HEK293 (cell line): ENCODE measurements around the gene MYCN.

Source experiments
- CTCF ChIA-PET: fragments of 350-600 bp; formaldehyde crosslinking; extraction: SDS; loops from one replicate; lab custom pipeline; 2021; ENCODE audit warnings: antibody characterized with exemption; lab: Yijun Ruan, JAX
- POLR2A ChIA-PET: fragments of 300-600 bp; formaldehyde crosslinking; extraction: SDS; loops from one replicate; lab custom pipeline; 2020; ENCODE audit warnings: antibody characterized with exemption, inconsistent platforms; lab: Yijun Ruan, JAX
- H3K27ac ChIP-seq: fragments of 200-500 bp; sonication (Bioruptor generic); 2 replicates; pipeline ENCODE4 v1.5.1; 2014; ENCODE audit warnings: low read depth, low read length, control low read depth, inconsistent platforms; ENCODE audit errors: extremely low read depth
- H3K36me3 ChIP-seq, 2 experiments: fragments of 200-500 bp in 1 of 2; sonication (Bioruptor generic) in 1 of 2; 1 replicate in 1 of 2; 2 replicates in 1 of 2; pipeline ENCODE4 v1.5.1; 2014 to 2017; ENCODE audit warnings: inconsistent platforms in 2 of 2, low read length in 2 of 2; ENCODE audit not compliant: control insufficient read depth in 2 of 2, insufficient read depth in 1 of 2
- H3K4me1 ChIP-seq: fragments of 200-500 bp; sonication (Bioruptor generic); 2 replicates; pipeline ENCODE4 v1.5.1; 2014; ENCODE audit warnings: mild to moderate bottlenecking, low read length, inconsistent platforms; ENCODE audit not compliant: control insufficient read depth, insufficient read depth
- H3K4me3 ChIP-seq: 2 replicates; pipeline ENCODE4 v1.5.1; 2011; ENCODE audit warnings: low read depth, mild to moderate bottlenecking, control low read depth, low read length, moderate library complexity
- H3K9me3 ChIP-seq: fragments of 200-500 bp; sonication (Bioruptor generic); 2 replicates; pipeline ENCODE4 v1.5.1; 2014; ENCODE audit warnings: low read depth, low read length, inconsistent platforms; ENCODE audit not compliant: control insufficient read depth, insufficient read depth
- EGR2 ChIP-seq: fragments of 450-650 bp; formaldehyde crosslinking; IDR thresholded peaks from 2 replicates; pipeline ENCODE4 v1.5.1; 2016; ENCODE audit warnings: low read depth, missing biosample characterization, missing genetic modification characterization
- GLIS1 ChIP-seq: fragments of 450-650 bp; formaldehyde crosslinking; IDR thresholded peaks from 2 replicates; pipeline ENCODE4 v1.5.1; 2016; ENCODE audit warnings: missing biosample characterization, missing genetic modification characterization
- KLF16 ChIP-seq: fragments of 450-650 bp; formaldehyde crosslinking; IDR thresholded peaks from 2 replicates; pipeline ENCODE4 v1.5.1; 2017; ENCODE audit warnings: missing biosample characterization, missing genetic modification characterization
- RBAK ChIP-seq: fragments of 450-650 bp; formaldehyde crosslinking; IDR thresholded peaks from 2 replicates; pipeline ENCODE4 v1.5.1; 2016; ENCODE audit warnings: missing biosample characterization, missing genetic modification characterization
- REST ChIP-seq: fragments of 450-650 bp; formaldehyde crosslinking; IDR thresholded peaks from 2 replicates; pipeline ENCODE4 v1.5.1; 2016; ENCODE audit warnings: missing biosample characterization, missing genetic modification characterization
- TRIM28 ChIP-seq: IDR thresholded peaks from 2 replicates; pipeline ENCODE4 v1.6.1; 2011; ENCODE audit warnings: low read length, control low read depth, borderline replicate concordance
- ZBTB17 ChIP-seq: fragments of 450-650 bp; formaldehyde crosslinking; IDR thresholded peaks from 2 replicates; pipeline ENCODE4 v1.5.1; 2016; ENCODE audit warnings: missing biosample characterization, missing genetic modification characterization
- ZBTB48 ChIP-seq: fragments of 450-650 bp; formaldehyde crosslinking; IDR thresholded peaks from 2 replicates; pipeline ENCODE4 v1.5.1; 2016; ENCODE audit warnings: missing biosample characterization, missing genetic modification characterization
- ZNF138 ChIP-seq: fragments of 450-650 bp; formaldehyde crosslinking; IDR thresholded peaks from 2 replicates; pipeline ENCODE4 v1.5.1; 2016; ENCODE audit warnings: missing biosample characterization, missing genetic modification characterization, borderline replicate concordance
- ZNF518A ChIP-seq: fragments of 450-650 bp; formaldehyde crosslinking; conservative IDR thresholded peaks from 2 replicates; pipeline ENCODE4 v1.5.1; 2016; ENCODE audit warnings: low read depth, missing biosample characterization, missing genetic modification characterization
- ZNF529 ChIP-seq: fragments of 450-650 bp; formaldehyde crosslinking; IDR thresholded peaks from 2 replicates; pipeline ENCODE4 v1.5.1; 2017; ENCODE audit warnings: missing genetic modification characterization, missing biosample characterization; ENCODE audit not compliant: insufficient replicate concordance
- ZNF596 ChIP-seq: fragments of 450-650 bp; IDR thresholded peaks from 2 replicates; pipeline ENCODE4 v1.5.0; 2018; ENCODE audit warnings: missing biosample characterization, mild to moderate bottlenecking, missing genetic modification characterization, moderate library complexity
- ZNF610 ChIP-seq: fragments of 450-650 bp; formaldehyde crosslinking; IDR thresholded peaks from 2 replicates; pipeline ENCODE4 v1.5.1; 2016; ENCODE audit warnings: missing biosample characterization, missing genetic modification characterization, borderline replicate concordance
- ZNF692 ChIP-seq: fragments of 450-650 bp; formaldehyde crosslinking; IDR thresholded peaks from 2 replicates; pipeline ENCODE4 v1.5.1; 2016; ENCODE audit warnings: missing biosample characterization, missing genetic modification characterization
- ZNF843 ChIP-seq: fragments of 450-650 bp; formaldehyde crosslinking; IDR thresholded peaks from 2 replicates; pipeline ENCODE4 v1.5.1; 2016; ENCODE audit warnings: missing biosample characterization, missing genetic modification characterization
- ZSCAN18 ChIP-seq: fragments of 450-650 bp; formaldehyde crosslinking; IDR thresholded peaks from 2 replicates; pipeline ENCODE4 v1.5.1; 2016; ENCODE audit warnings: missing biosample characterization, missing genetic modification characterization
- ZSCAN5A ChIP-seq: fragments of 450-650 bp; formaldehyde crosslinking; IDR thresholded peaks from 2 replicates; pipeline ENCODE4 v1.5.1; 2016; ENCODE audit warnings: missing biosample characterization, missing genetic modification characterization

The MYCN gene

GRCh38 chr2:15982285-15983044, 42.1 kb downstream of the MYCN start:
- Histone ChIP-seq H3K4me1 (no peaks in the 10 kb centered on the region), H3K27ac (no peak overlapping the region), H3K36me3 (no peaks in the 10 kb centered on the region), H3K9me3 (no peaks in the 10 kb centered on the region), H3K4me3 (no peak overlapping the region)
- CTCF ChIA-PET = interaction anchor here (0.7 kb wide), 1 partner anchor 25 kb away, joined by 3 read pairs; no protein-coding TSS in a partner anchor
- no peak for TF ChIP-seq KLF16 (tag by site-specific recombination)
- no peak for TF ChIP-seq ZNF692 (tag by site-specific recombination)
- no peak for TF ChIP-seq ZNF843 (tag by site-specific recombination)
- no peak for TF ChIP-seq EGR2
- no peak for TF ChIP-seq ZNF138 (tag by site-specific recombination)
- TF ChIP-seq ZBTB17 (tag by site-specific recombination) = no peak
- TF ChIP-seq ZSCAN5A (tag by site-specific recombination) = no peak
- POLR2A ChIA-PET = no interaction called here

- no peaks in the 10 kb centered on the region for H3K4me1 ChIP-seq
- POLR2A ChIA-PET = no interaction called here
- no peak overlapping the region for H3K27ac ChIP-seq
- TF ChIP-seq REST (tag by site-specific recombination) (no peak), RBAK (no peak), ZNF610 (tag by site-specific recombination) (no peak), GLIS1 (tag by site-specific recombination) (no peak), ZNF518A (tag by site-specific recombination) (no peak), ZSCAN18 (tag by site-specific recombination) (no peak), ZNF596 (tag by site-specific recombination) (no peak), ZBTB48 (tag by site-specific recombination) (no peak), ZNF529 (no peak), TRIM28 (no peak)
- H3K9me3 ChIP-seq = no peaks in the 10 kb centered on the region
- CTCF ChIA-PET = no interaction called here
- H3K4me3 ChIP-seq = no peak overlapping the region
- H3K36me3 ChIP-seq = no peaks in the 10 kb centered on the region
Observed at GRCh38 chr2:15983496-15983895, 43.1 kb downstream of the MYCN start.
